ENCODE measurements around the gene GRIK4. TPM values are rescaled to one million over a fixed set of nuclear protein-coding genes. Genes with fewer than 3 reads are reported as not detected.

GRIK4 gene
- total RNA-seq, 1 experiment from 2014 or later: not detected

DNA sequence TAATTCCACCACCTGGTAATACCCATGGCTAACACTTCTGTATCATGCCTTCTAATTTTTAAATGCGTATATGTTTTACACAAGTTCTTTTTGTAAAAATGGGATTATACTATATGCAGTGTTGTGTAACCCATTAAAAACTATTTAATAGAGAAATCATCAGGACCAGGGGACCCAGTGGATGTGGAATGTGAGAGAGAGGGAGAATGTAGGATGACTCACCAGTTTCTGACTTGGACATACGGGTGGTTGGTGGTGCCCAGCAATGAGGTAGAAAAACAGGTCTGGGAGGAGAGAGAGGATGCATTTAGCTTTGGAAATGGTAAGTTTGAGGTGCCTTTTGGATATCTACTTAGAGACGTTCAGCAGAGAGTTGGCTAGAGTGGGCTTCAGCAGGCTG is 400.4 kb downstream of the GRIK4 start:
- no peak overlapping the region for H3K27ac ChIP-seq (ENCODE audit: low read length)
- BruUV-seq (replicated peaks): no TSS peak
- no peak overlapping the region for H3K9ac ChIP-seq (ENCODE audit: low read length)
- no peak overlapping the region for H2AFZ ChIP-seq (ENCODE audit: low read length)
- H3K9me3 ChIP-seq (ENCODE audit: low read length): no peaks in the 10 kb centered on the region
- H3K27me3 ChIP-seq (ENCODE audit: low read length): peaks cover 56% of the 10 kb centered on the region
- ChIA-PET CTCF (interaction anchor here (0.7 kb wide), 1 partner anchor 137 kb away, joined by 3 read pairs; no protein-coding TSS in a partner anchor), POLR2A (ENCODE audit: unreplicated experiment) (interaction anchor here (0.8 kb wide), 1 partner anchor 281 kb away, joined by 11 read pairs; no protein-coding TSS in a partner anchor)
- H3K4me1 ChIP-seq (ENCODE audit: insufficient read depth, low read length): no peaks in the 10 kb centered on the region
- H3F3A ChIP-seq (ENCODE audit: low read length, unreplicated experiment): no peaks in the 10 kb centered on the region
- no peak overlapping the region for H3K4me3 ChIP-seq (ENCODE audit: low read length)
- ATAC-seq: no peak
- no peaks in the 10 kb centered on the region for H4K20me1 ChIP-seq (ENCODE audit: low read length)
- H3K9me2 ChIP-seq (replicated peaks; ENCODE audit: low read length): no peaks in the 10 kb centered on the region
- no peaks in the 10 kb centered on the region for H3K36me3 ChIP-seq (ENCODE audit: low read depth, low read length)
- peak; percentile 20 for DNase-seq
- intact Hi-C loops (cut with micrococcal nuclease): no loop called here
- no peak overlapping the region for H3K4me2 ChIP-seq (ENCODE audit: low read length)
- TF ChIP-seq, protein P1, sequence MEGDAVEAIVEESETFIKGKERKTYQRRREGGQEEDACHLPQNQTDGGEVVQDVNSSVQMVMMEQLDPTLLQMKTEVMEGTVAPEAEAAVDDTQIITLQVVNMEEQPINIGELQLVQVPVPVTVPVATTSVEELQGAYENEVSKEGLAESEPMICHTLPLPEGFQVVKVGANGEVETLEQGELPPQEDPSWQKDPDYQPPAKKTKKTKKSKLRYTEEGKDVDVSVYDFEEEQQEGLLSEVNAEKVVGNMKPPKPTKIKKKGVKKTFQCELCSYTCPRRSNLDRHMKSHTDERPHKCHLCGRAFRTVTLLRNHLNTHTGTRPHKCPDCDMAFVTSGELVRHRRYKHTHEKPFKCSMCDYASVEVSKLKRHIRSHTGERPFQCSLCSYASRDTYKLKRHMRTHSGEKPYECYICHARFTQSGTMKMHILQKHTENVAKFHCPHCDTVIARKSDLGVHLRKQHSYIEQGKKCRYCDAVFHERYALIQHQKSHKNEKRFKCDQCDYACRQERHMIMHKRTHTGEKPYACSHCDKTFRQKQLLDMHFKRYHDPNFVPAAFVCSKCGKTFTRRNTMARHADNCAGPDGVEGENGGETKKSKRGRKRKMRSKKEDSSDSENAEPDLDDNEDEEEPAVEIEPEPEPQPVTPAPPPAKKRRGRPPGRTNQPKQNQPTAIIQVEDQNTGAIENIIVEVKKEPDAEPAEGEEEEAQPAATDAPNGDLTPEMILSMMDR (conservative IDR thresholded peaks at IDR 0.05; ENCODE audit: low read depth, low read length): no peak
- TF ChIP-seq EZH2phosphoT487 (IDR thresholded peaks at IDR 0.05; ENCODE audit: borderline replicate concordance, low read length) (no peak), EZH2 (IDR thresholded peaks at IDR 0.05; ENCODE audit: low read length, unreplicated experiment) (no peak)
- no peaks in the 10 kb centered on the region for H3K79me2 ChIP-seq (ENCODE audit: low read length)

DNA sequence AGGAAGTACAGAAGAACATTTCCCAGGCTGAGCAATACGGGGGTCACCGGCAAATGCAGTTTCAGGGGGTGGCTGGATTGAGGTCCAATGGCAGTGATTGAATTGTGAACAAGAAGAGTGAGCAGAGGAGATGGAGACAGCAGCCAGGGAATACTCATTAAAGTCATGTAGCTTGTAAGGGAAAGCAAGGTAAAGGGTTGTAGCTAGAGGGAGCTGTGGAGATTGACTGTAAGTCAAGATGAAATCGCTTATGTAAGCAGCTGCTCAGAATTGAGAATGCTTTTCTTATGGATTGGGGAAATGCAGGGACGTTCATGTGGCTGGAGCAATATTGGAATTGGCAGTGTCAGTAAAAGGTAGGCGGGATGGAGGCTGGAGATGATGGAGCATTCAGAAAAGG is 401.0 kb downstream of the GRIK4 start:
- H3K4me3 ChIP-seq (ENCODE audit: low read length): no peak overlapping the region
- H3K27me3 ChIP-seq (ENCODE audit: low read length): peaks cover 54% of the 10 kb centered on the region
- POLR2A ChIA-PET (ENCODE audit: unreplicated experiment): interaction anchor here (0.8 kb wide), 1 partner anchor 280 kb away, joined by 11 read pairs; no protein-coding TSS in a partner anchor
- H3K9me2 ChIP-seq (replicated peaks; ENCODE audit: low read length): no peaks in the 10 kb centered on the region
- no peaks in the 10 kb centered on the region for H4K20me1 ChIP-seq (ENCODE audit: low read length)
- ATAC-seq (peak; percentile 66), DNase-seq (peak; percentile 60)
- TF ChIP-seq EZH2phosphoT487 (IDR thresholded peaks at IDR 0.05; ENCODE audit: borderline replicate concordance, low read length) (no peak), EZH2 (IDR thresholded peaks at IDR 0.05; ENCODE audit: low read length, unreplicated experiment) (no peak)
- TF ChIP-seq, protein P1 (conservative IDR thresholded peaks at IDR 0.05; ENCODE audit: low read depth, low read length): peak; percentile 64
- no peaks in the 10 kb centered on the region for H3K79me2 ChIP-seq (ENCODE audit: low read length)
- no peak overlapping the region for H3K4me2 ChIP-seq (ENCODE audit: low read length)
- no peak overlapping the region for H2AFZ ChIP-seq (ENCODE audit: low read length)
- H3K9ac ChIP-seq (ENCODE audit: low read length): no peak overlapping the region
- no peaks in the 10 kb centered on the region for H3K4me1 ChIP-seq (ENCODE audit: insufficient read depth, low read length)
- CTCF ChIA-PET: interaction anchor here (0.5 to 0.7 kb wide), 3 partner anchors 40 to 401 kb away, joined by 3 to 6 read pairs (median 5); partner anchors contain the start of gene GRIK4
- H3K9me3 ChIP-seq (ENCODE audit: low read length): no peaks in the 10 kb centered on the region
- no TSS peak for BruUV-seq (replicated peaks)
- H3F3A ChIP-seq (ENCODE audit: low read length, unreplicated experiment): no peaks in the 10 kb centered on the region
- intact Hi-C loops (cut with micrococcal nuclease): no loop called here
- H3K27ac ChIP-seq (ENCODE audit: low read length): no peak overlapping the region
- no peaks in the 10 kb centered on the region for H3K36me3 ChIP-seq (ENCODE audit: low read depth, low read length)

DNA sequence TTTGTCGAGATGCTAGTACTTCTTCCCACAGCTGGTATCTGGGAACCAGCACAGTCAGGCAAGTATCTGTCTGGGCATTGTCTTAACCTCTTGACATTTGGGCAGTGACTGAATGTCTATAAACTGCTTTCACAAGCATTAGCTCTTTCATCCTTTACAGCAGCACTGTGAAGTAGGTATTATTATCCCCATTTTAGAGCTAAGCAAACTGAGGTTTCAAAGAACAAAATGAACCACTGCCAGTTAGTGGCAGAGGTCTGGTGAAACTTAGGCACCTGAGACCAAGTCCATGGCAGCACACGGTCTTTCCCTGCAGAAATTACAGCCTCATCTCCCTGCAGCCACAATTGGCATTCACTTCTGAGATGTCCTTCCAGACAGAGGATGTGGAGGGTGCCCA is 401.4 kb downstream of the GRIK4 start:
- peaks cover 54% of the 10 kb centered on the region for H3K27me3 ChIP-seq (ENCODE audit: low read length)
- no peaks in the 10 kb centered on the region for H3F3A ChIP-seq (ENCODE audit: low read length, unreplicated experiment)
- CTCF ChIA-PET: interaction anchor here (0.5 to 0.6 kb wide), 2 partner anchors 40 to 401 kb away, joined by 5 to 6 read pairs; partner anchors contain the start of gene GRIK4
- DNase-seq (no peak), ATAC-seq (no peak)
- no TSS peak for BruUV-seq (replicated peaks)
- POLR2A ChIA-PET (ENCODE audit: unreplicated experiment): no interaction called here
- no peaks in the 10 kb centered on the region for H3K79me2 ChIP-seq (ENCODE audit: low read length)
- intact Hi-C loops (cut with micrococcal nuclease): no loop called here
- H3K27ac ChIP-seq (ENCODE audit: low read length): no peak overlapping the region
- no peaks in the 10 kb centered on the region for H3K9me2 ChIP-seq (replicated peaks; ENCODE audit: low read length)
- no peak overlapping the region for H3K4me3 ChIP-seq (ENCODE audit: low read length)
- no peak overlapping the region for H3K9ac ChIP-seq (ENCODE audit: low read length)
- no peaks in the 10 kb centered on the region for H3K4me1 ChIP-seq (ENCODE audit: insufficient read depth, low read length)
- H2AFZ ChIP-seq (ENCODE audit: low read length): no peak overlapping the region
- no peak overlapping the region for H3K4me2 ChIP-seq (ENCODE audit: low read length)
- no peaks in the 10 kb centered on the region for H4K20me1 ChIP-seq (ENCODE audit: low read length)
- TF ChIP-seq EZH2phosphoT487 (IDR thresholded peaks at IDR 0.05; ENCODE audit: borderline replicate concordance, low read length): no peak
- TF ChIP-seq, protein P1 (conservative IDR thresholded peaks at IDR 0.05; ENCODE audit: low read depth, low read length): no peak; the same call in 1 of the 2 replicates
- no peak for TF ChIP-seq EZH2 (IDR thresholded peaks at IDR 0.05; ENCODE audit: low read length, unreplicated experiment)
- no peaks in the 10 kb centered on the region for H3K36me3 ChIP-seq (ENCODE audit: low read depth, low read length)
- H3K9me3 ChIP-seq (ENCODE audit: low read length): no peaks in the 10 kb centered on the region

All from PC-3 (cell line).